ENCODE data around the gene AGAP5. TPM values are rescaled to one million over a fixed set of nuclear protein-coding genes. Genes with fewer than 3 reads are reported as not detected.

Gene AGAP5
- total RNA-seq, 2 experiments from 2014 or later, result 5.4 to 6.7 TPM

DNA sequence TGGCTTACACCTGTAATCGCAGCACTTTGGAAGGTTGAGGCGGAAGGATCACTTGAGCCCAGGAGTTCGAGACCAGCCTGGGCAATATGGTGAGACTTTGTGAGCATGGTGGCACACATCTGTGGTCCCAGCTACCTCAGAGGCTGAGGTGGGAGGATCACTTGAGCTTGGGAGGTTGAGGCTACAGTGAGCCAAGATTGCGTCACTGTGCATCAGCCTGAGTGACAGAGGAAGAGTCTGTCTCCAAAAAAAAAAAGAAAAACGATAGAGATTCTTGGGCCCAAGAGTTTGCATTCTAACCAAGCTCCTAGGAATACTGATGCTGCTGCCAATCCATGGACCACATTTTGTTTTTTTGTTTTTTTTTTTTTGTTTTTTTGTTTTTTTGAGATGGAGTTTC lies 68.7 kb downstream of the AGAP5 start:
- no peaks in the 10 kb centered on the region for H3K27me3 Mint-ChIP-seq

DNA sequence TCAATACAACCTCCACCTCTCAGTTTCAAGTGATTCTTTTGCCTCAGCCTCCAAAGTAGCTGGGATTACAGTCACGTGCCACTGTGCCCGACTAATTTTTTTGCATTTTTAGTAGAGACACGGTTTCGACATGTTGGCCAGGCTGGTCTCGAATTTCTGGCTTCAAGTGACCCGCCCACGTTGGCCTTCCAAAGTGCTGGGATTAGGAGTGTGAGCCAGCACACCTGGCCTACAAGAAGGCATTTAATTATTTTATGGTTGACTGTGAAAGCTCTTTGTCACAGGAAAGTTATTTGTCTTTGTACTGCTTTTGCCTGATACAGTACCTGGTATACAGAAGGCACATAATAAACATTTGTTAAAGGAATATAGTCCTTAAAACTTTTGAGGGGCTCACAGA lies 69.5 kb downstream of the AGAP5 start:
- Mint-ChIP-seq H3K4me1 (peaks cover 19% of the 10 kb centered on the region), H3K27ac (no peak overlapping the region), H3K9me3 (no peaks in the 10 kb centered on the region), H3K4me3 (no peak overlapping the region), H3K36me3 (peaks cover 5% of the 10 kb centered on the region), H3K27me3 (no peaks in the 10 kb centered on the region)
- no peak for DNase-seq

More for the DNA sequence above, 68.7 kb downstream of the AGAP5 start:
- no peak overlapping the region for H3K27ac Mint-ChIP-seq
- no peak overlapping the region for H3K4me3 Mint-ChIP-seq
- no peak for DNase-seq
- H3K4me1 Mint-ChIP-seq, result peaks cover 19% of the 10 kb centered on the region
- H3K36me3 Mint-ChIP-seq, result peaks cover 5% of the 10 kb centered on the region
- no peaks in the 10 kb centered on the region for H3K9me3 Mint-ChIP-seq

DNA sequence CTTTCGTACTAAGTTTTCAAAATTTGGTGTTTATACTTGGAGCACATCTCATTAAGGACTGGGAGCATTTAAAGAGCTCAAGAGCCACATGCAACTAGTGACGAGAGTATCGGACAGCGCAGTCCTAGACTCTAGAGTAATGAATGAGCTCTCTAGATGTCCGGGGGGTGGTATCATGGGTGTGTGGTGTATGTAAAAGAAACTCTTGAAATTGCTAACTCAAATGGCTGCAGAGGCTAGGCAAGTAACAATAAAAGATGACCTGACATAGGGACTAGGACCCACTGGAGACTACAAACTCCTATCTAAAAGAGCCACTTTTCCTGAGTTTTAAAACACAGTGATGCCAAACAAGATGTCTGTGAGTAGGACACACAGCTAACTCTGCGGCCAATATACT lies 70.6 kb downstream of the AGAP5 start:
- Mint-ChIP-seq H3K4me1 (peaks cover 19% of the 10 kb centered on the region), H3K36me3 (peaks cover 5% of the 10 kb centered on the region), H3K27ac (no peak overlapping the region), H3K27me3 (no peaks in the 10 kb centered on the region), H3K9me3 (no peaks in the 10 kb centered on the region), H3K4me3 (peak overlapping the region; percentile 98)
- DNase-seq, result no peak

DNA sequence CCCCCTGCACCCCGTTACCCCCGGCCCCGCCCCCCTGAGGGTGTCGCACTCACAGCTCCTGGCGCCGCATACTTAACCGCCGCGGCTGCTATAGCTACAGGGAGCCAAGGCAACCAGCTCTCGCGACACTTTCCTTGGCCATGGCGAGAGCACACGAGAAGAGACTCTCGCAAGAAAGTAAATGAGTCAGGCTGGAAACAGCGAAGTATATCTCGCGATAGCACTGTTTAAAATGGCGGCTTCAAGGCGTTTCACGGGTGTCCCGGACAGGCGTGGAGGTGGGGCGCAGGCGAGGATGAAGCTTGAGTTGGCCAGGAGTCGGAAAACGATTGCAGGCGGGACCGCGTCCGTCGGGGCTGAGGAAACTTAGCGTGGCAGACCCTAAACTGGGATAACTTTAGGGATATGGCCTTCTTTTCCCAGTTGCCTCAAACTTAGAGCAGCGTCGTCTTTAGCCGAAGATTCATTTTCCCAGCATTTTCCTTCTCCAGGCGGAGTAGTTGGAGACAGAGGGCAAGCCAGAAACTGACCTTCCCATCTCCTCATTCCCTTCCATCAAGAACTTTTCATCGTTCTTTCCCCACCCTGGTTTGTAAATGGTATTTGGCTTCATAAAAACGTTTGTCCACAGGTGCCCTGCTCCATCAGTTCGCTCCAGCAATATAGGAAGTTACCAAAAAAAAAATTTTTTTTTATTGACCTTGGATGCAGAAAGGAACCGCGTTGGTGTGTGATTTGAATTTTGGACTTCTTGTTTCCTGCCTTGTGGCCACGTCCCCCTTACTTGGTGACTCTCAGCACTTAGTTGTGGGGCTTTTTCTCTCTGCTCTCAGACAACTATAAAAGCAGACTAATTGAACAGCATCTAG lies 71.8 kb downstream of the AGAP5 start:
- no peaks in the 10 kb centered on the region for H3K9me3 Mint-ChIP-seq
- H3K36me3 Mint-ChIP-seq, result peaks cover 5% of the 10 kb centered on the region
- peak overlapping the region; percentile 94 for H3K27ac Mint-ChIP-seq

DNA sequence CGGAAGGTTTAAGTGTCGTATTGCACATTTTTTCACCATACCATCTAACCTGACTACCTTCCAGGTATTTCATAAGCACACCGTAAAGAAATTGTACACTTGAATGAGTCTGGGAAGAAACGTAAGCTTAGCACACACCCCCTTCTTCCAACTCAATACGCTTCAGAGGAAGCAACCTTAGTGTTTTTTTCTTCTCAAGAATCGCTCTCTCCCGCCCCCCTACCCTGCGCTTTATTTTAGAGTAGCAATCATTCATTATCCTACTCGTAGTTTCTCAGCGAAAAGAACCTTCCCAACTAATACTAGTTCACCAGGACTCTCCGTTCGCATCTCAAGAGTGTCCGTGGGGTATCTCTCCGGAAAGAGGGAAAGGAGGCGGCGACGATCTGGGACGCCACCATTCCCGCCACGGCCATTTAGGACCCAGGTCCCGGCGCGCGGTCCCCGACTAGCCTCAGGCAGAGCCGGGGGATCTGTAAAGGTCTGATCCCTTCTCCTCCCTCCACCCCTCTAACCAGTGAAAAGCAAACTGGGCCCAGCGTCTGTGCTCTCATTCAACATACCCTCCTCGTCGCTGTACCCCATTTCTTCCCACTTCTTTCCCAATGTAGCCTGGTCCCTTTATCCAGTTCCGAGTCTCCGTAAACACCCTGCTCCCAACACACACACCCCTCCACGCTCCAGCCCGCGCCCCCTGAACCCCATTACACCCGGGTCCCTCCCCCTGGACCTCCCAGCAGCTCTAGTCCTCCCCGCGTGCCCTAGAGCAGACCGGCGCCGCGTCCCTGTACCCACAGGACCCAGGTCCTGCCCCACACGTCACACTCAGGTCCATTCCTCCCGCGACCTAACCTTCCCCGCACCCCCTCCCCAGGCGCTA lies 72.7 kb downstream of the AGAP5 start:
- Mint-ChIP-seq H3K27me3 (no peaks in the 10 kb centered on the region), H3K9me3 (no peaks in the 10 kb centered on the region), H3K36me3 (peaks cover 5% of the 10 kb centered on the region), H3K27ac (peak overlapping the region; percentile 94), H3K4me1 (peaks cover 19% of the 10 kb centered on the region), H3K4me3 (peak overlapping the region; percentile 98)
- DNase-seq, result no peak

More for the DNA sequence above, 71.8 kb downstream of the AGAP5 start:
- Mint-ChIP-seq H3K4me3 (peak overlapping the region; percentile 98), H3K27me3 (no peaks in the 10 kb centered on the region), H3K4me1 (peaks cover 19% of the 10 kb centered on the region)
- DNase-seq, result peak; percentile 92

Other genes starting within 250 kb of the AGAP5 start
- 10 to 100 TPM; 37.7 to 38.9 TPM for gene PPP3CB, start 202.1 kb downstream of the AGAP5 start, total RNA-seq
- 1 to 10 TPM; 7.7 to 8.1 TPM for gene USP54, start 106.8 kb downstream of the AGAP5 start, total RNA-seq
- not detected for gene MYOZ1, start 56.6 kb downstream of the AGAP5 start, total RNA-seq
- not detected for gene SYNPO2L, start 42.1 kb downstream of the AGAP5 start, total RNA-seq
- gene SEC24C, start 46.3 kb upstream of the AGAP5 start, total RNA-seq, result 10 to 100 TPM; 74.6 to 74.9 TPM
- gene CHCHD1, start 83.9 kb upstream of the AGAP5 start, total RNA-seq, result 10 to 100 TPM; 34.8 to 38.6 TPM
- gene ZSWIM8, start 87.5 kb upstream of the AGAP5 start, total RNA-seq, result 10 to 100 TPM; 31.0 to 35.5 TPM
- gene NDST2, start 113.5 kb upstream of the AGAP5 start, total RNA-seq, result 10 to 100 TPM; 45.9 to 49.7 TPM
- gene CAMK2G, start 176.4 kb upstream of the AGAP5 start, total RNA-seq, result 10 to 100 TPM; 16.5 to 17.4 TPM
- gene PLAU, start 213.0 kb upstream of the AGAP5 start, total RNA-seq, result under 1 TPM in 1 of 2 experiments, not detected in 1; 0.12 TPM

Data from activated naive CD8-positive, alpha-beta T cell treated with anti-CD3 and anti-CD28 coated beads for 36 hours (primary cell).